Iris pigment epithelial cell (primary cell): Measurements from ENCODE around the gene CREB3L4.
"Not testable (repeated sequence)": the region's sequence is repeated elsewhere in the genome, so short reads cannot be mapped to it uniquely, and the experiment has no call there.

Experiments used
- DNase-seq: peaks from one replicate; pipeline ENCODE4 v3.0.0-alpha.2; 2011; ENCODE audit warnings: low read depth

Gene CREB3L4

GRCh38 chr1:153985941-153986761 lies 18.4 kb downstream of the CREB3L4 start, which contains the start of gene RAB13:
RAB13 (minus strand) TSS chr1:153986339; CDS start chr1:153986236, 103 bp downstream.
- DNase-seq: peak; percentile 78

GRCh38 chr1:153987621-153988020 lies 19.9 kb downstream of the CREB3L4 start:
- no peak for DNase-seq

- peak; percentile 97 for DNase-seq
These were observed 22.9 kb downstream of the CREB3L4 start, which contains the start of gene RPS27 for GRCh38 chr1:153990468-153991150. RPS27 (plus strand) TSS chr1:153990762; CDS start chr1:153990797, 35 bp downstream.

- peak; percentile 8 for DNase-seq
These were observed 23.5 kb downstream of the CREB3L4 start for GRCh38 chr1:153991151-153991630.

- DNase-seq: no peak
These were observed 24.1 kb downstream of the CREB3L4 start for GRCh38 chr1:153991806-153992205.

- no peak for DNase-seq
These were observed 27.5 kb downstream of the CREB3L4 start for GRCh38 chr1:153995202-153995601.

- no peak for DNase-seq
These were observed 27.9 kb downstream of the CREB3L4 start for GRCh38 chr1:153995640-153996039.

GRCh38 chr1:153996882-153997281 lies 29.2 kb downstream of the CREB3L4 start:
- DNase-seq: not testable (repeated sequence)

GRCh38 chr1:154000420-154000819 lies 32.7 kb downstream of the CREB3L4 start:
- DNase-seq: no peak

- peak; percentile 81 for DNase-seq
These were observed 38.4 kb downstream of the CREB3L4 start for GRCh38 chr1:154006136-154006535.

GRCh38 chr1:154012129-154012528 lies 44.4 kb downstream of the CREB3L4 start:
- DNase-seq: no peak

GRCh38 chr1:154012543-154012942 lies 44.8 kb downstream of the CREB3L4 start:
- not testable (repeated sequence) for DNase-seq

GRCh38 chr1:154014154-154014907 lies 46.6 kb downstream of the CREB3L4 start:
- peak; percentile 85 for DNase-seq

GRCh38 chr1:154019269-154019668 lies 51.6 kb downstream of the CREB3L4 start:
- no peak for DNase-seq

- no peak for DNase-seq
These were observed 52.2 kb downstream of the CREB3L4 start for GRCh38 chr1:154019940-154020339.
